ENCODE results near the gene PTPRM.

- no peak for TF ChIP-seq POLR2A (IDR thresholded peaks at IDR 0.05; ENCODE audit: low read depth, low read length)
- TF ChIP-seq POLR2AphosphoS5 (IDR thresholded peaks at IDR 0.05; ENCODE audit: low read depth, low read length) = no peak
These were observed 478.2 kb downstream of the PTPRM start for GRCh38 chr18:8045160-8045883.

Data from GM12892 (cell line).